Measurements from ENCODE around the gene TAAR9.
"Not testable (repeated sequence)": the region's sequence is repeated elsewhere in the genome, so short reads cannot be mapped to it uniquely, and the experiment has no call there.

The TAAR9 gene

DNA sequence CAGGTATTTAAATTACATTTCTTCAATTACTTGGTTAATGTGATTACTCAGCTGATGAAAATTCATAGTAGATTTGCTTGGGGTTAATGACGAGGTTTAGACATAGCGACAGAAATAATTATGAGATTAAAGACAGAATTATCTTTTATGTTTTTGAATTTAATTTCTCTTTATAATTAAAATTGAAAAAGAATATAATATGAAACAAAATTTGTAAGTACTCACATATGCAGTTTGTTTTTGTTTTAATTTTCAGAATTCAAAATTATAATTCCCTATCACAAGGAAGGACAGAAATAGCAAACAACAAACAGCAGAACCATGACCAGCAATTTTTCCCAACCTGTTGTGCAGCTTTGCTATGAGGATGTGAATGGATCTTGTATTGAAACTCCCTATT, 14.3 kb downstream of the TAAR9 start, which contains the start of gene TAAR8:
TAAR8 (plus strand) TSS at position 301 of the 400 bp plus-strand sequence; CDS start at position 322, 21 bp downstream.
- H3K4me1 ChIP-seq (ENCODE audit: control insufficient read depth in 1 of 2, insufficient read depth in 1 of 2, low read depth in 1 of 2, low read length in 1 of 2): no peaks in the 10 kb centered on the region

GRCh38 chr6:132560087-132560486, 22.0 kb downstream of the TAAR9 start:
- not testable (repeated sequence) for H3K27ac ChIP-seq; H3K9me3 ChIP-seq; H3K4me3 ChIP-seq (ENCODE audit: low read depth in 1 of 2, low read length in 1 of 2); H3K36me3 ChIP-seq; H3K4me1 ChIP-seq (ENCODE audit: control insufficient read depth in 1 of 2, insufficient read depth in 1 of 2, low read depth in 1 of 2, low read length in 1 of 2)
- H3K27me3 ChIP-seq: peaks cover 47% of the 10 kb centered on the region

More for the DNA sequence above, 14.3 kb downstream of the TAAR9 start, which contains the start of gene TAAR8:
- H3K9me3 ChIP-seq: no peaks in the 10 kb centered on the region
- TF ChIP-seq CTCF (IDR thresholded peaks at IDR 0.05): no peak
- no peak within 1 kb of the TSS for H3K27ac ChIP-seq
- H3K4me3 ChIP-seq (ENCODE audit: low read depth in 1 of 2, low read length in 1 of 2): no peak within 1 kb of the TSS
- no peaks in the 10 kb centered on the region for H3K36me3 ChIP-seq
- H3K27me3 ChIP-seq: peaks cover 46% of the 10 kb centered on the region

- H3K27ac ChIP-seq: no peak overlapping the region
- no peaks in the 10 kb centered on the region for H3K36me3 ChIP-seq
- H3K9me3 ChIP-seq: no peaks in the 10 kb centered on the region
- peaks cover 5 to 12% of the 10 kb centered on the region in 2 experiments for H3K4me1 ChIP-seq (ENCODE audit: control insufficient read depth in 1 of 2, insufficient read depth in 1 of 2, low read depth in 1 of 2, low read length in 1 of 2)
- H3K27me3 ChIP-seq: peaks cover 62% of the 10 kb centered on the region
- no peak for TF ChIP-seq CTCF (IDR thresholded peaks at IDR 0.05)
- H3K4me3 ChIP-seq (ENCODE audit: low read depth in 1 of 2, low read length in 1 of 2): no peak overlapping the region
Measured at GRCh38 chr6:132566404-132566803, 28.3 kb downstream of the TAAR9 start.

GRCh38 chr6:132567566-132567965, 29.5 kb downstream of the TAAR9 start:
- Histone ChIP-seq H3K36me3 (no peaks in the 10 kb centered on the region), H3K27me3 (peaks cover 55% of the 10 kb centered on the region), H3K9me3 (no peaks in the 10 kb centered on the region), H3K4me3 (ENCODE audit: low read depth in 1 of 2, low read length in 1 of 2) (no peak overlapping the region), H3K4me1 (ENCODE audit: control insufficient read depth in 1 of 2, insufficient read depth in 1 of 2, low read depth in 1 of 2, low read length in 1 of 2) (peaks cover 17 to 23% of the 10 kb centered on the region in 2 experiments), H3K27ac (no peak overlapping the region)
- no peak for TF ChIP-seq CTCF (IDR thresholded peaks at IDR 0.05)

DNA sequence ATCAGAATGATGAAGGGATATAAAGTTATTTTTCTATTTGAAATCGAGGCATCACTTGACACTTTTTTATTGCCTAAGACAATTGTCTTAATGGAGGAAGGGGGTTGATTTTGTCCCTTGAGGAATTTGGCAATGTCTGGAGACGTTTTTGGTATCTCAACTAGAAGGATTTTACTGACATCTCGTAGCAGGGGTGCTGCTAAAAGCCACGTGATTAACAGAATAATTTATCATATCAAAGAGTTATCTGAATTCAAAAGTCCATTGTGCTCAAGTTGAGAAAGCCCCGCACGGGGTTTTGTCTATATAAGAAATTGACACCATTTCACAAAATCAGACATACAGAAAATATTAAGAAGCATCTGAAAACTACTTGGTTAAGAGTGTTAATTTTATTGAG, 30.5 kb downstream of the TAAR9 start:
- TF ChIP-seq CTCF (IDR thresholded peaks at IDR 0.05): no peak
- Histone ChIP-seq H3K9me3 (no peaks in the 10 kb centered on the region), H3K4me1 (ENCODE audit: control insufficient read depth in 1 of 2, insufficient read depth in 1 of 2, low read depth in 1 of 2, low read length in 1 of 2) (peaks cover 21 to 27% of the 10 kb centered on the region in 2 experiments), H3K27me3 (peaks cover 44% of the 10 kb centered on the region), H3K4me3 (ENCODE audit: low read depth in 1 of 2, low read length in 1 of 2) (no peak overlapping the region), H3K36me3 (no peaks in the 10 kb centered on the region), H3K27ac (no peak overlapping the region)

DNA sequence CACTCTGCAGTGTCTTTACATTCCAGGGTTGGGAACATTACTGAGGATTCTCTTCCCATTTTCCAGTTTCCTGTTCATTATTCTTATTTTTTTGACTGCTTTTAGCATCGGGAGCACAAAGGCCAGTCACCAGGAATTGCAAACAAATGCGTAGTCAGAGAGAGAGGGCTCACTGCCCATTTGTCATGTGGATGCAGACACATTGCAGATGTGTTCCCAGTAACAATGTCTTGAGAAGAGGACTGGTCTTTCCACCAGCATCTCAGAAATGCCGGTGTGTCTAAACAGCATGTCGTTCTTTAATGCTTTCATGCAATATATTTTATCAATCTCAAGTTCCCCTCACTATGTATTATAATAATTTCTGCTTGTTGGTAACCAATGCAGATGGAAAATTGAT, 31.1 kb downstream of the TAAR9 start:
- Histone ChIP-seq H3K4me3 (ENCODE audit: low read depth in 1 of 2, low read length in 1 of 2) (no peak overlapping the region), H3K36me3 (no peaks in the 10 kb centered on the region), H3K27me3 (peaks cover 38% of the 10 kb centered on the region), H3K9me3 (no peaks in the 10 kb centered on the region), H3K4me1 (ENCODE audit: control insufficient read depth in 1 of 2, insufficient read depth in 1 of 2, low read depth in 1 of 2, low read length in 1 of 2) (peaks cover 21 to 27% of the 10 kb centered on the region in 2 experiments), H3K27ac (no peak overlapping the region)
- TF ChIP-seq CTCF (IDR thresholded peaks at IDR 0.05): no peak

All from neutrophil (primary cell).